Measurements from ENCODE around the gene ADORA2A.

The ADORA2A gene

GRCh38 chr22:24418786-24419474 lies 8.5 kb upstream of the ADORA2A start:
- no peak for DNase-seq (ENCODE audit: low read depth in 2 of 2)

GRCh38 chr22:24419475-24419850 lies 7.9 kb upstream of the ADORA2A start:
- no peak for DNase-seq (ENCODE audit: low read depth in 2 of 2)

GRCh38 chr22:24420072-24420976 lies 7.1 kb upstream of the ADORA2A start:
- DNase-seq (ENCODE audit: low read depth in 2 of 2), result no peak

GRCh38 chr22:24420977-24421343 lies 6.4 kb upstream of the ADORA2A start:
- no peak for DNase-seq (ENCODE audit: low read depth in 2 of 2)

- DNase-seq (ENCODE audit: low read depth in 2 of 2), result no peak
Observed at GRCh38 chr22:24421428-24421931, 5.9 kb upstream of the ADORA2A start.

GRCh38 chr22:24422102-24422665 lies 5.2 kb upstream of the ADORA2A start:
- no peak for DNase-seq (ENCODE audit: low read depth in 2 of 2)

- DNase-seq (ENCODE audit: low read depth in 2 of 2), result peak in 1 of 2 donors; percentile 59
Observed at GRCh38 chr22:24423519-24424000, 3.8 kb upstream of the ADORA2A start.

GRCh38 chr22:24424001-24424900 lies 3.1 kb upstream of the ADORA2A start:
- no peak for DNase-seq (ENCODE audit: low read depth in 2 of 2)

GRCh38 chr22:24424901-24425775 lies 2.3 kb upstream of the ADORA2A start:
- DNase-seq (ENCODE audit: low read depth in 2 of 2), result no peak

GRCh38 chr22:24426436-24426835 lies 963 bp upstream of the ADORA2A start:
- no peak for DNase-seq (ENCODE audit: low read depth in 2 of 2)

- DNase-seq (ENCODE audit: low read depth in 2 of 2), result no peak
Observed at GRCh38 chr22:24426851-24427499, 424 bp upstream of the ADORA2A start.

- DNase-seq (ENCODE audit: low read depth in 2 of 2), result no peak
Observed at GRCh38 chr22:24428751-24429410, 1.5 kb downstream of the ADORA2A start.

GRCh38 chr22:24429411-24430365 lies 2.3 kb downstream of the ADORA2A start:
- peak in 1 of 2 donors; percentile 37 for DNase-seq (ENCODE audit: low read depth in 2 of 2)

- DNase-seq (ENCODE audit: low read depth in 2 of 2), result no peak
Observed at GRCh38 chr22:24430431-24431308, 3.3 kb downstream of the ADORA2A start.

GRCh38 chr22:24431309-24432034 lies 4.1 kb downstream of the ADORA2A start:
- no peak for DNase-seq (ENCODE audit: low read depth in 2 of 2)

GRCh38 chr22:24432059-24432853 lies 4.9 kb downstream of the ADORA2A start:
- no peak for DNase-seq (ENCODE audit: low read depth in 2 of 2)
